NCI-H345 treated with DMSO at 0.1 percent for 48 hours (cell line): ENCODE data around the gene PTTG1IP.

Experiments used
- DNase-seq: peaks from one replicate; lab custom pipeline; 2025; ENCODE audit not compliant: unreplicated experiment; lab: John Stamatoyannopoulos, UW

PTTG1IP gene

DNA sequence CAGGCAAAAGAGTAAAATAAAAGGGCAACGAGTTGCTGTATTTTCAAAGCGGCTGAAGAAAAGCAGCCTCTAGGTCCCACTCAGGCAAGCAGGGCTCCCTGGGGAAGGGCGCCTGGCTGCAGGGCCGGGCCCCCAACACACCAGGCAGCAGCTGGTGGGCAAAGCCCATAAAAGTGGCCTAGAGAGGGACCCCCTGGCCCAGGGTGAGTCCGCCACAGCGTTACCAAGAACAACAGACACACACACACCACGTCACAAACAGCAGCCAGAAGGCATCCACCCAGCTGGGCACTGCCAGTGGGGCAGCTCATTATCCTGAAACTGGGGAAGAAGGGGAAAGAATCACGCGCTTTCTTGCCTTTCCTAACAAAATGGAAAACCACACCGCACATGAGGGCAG, 60.3 kb downstream of the PTTG1IP start:
- no peak for DNase-seq

DNA sequence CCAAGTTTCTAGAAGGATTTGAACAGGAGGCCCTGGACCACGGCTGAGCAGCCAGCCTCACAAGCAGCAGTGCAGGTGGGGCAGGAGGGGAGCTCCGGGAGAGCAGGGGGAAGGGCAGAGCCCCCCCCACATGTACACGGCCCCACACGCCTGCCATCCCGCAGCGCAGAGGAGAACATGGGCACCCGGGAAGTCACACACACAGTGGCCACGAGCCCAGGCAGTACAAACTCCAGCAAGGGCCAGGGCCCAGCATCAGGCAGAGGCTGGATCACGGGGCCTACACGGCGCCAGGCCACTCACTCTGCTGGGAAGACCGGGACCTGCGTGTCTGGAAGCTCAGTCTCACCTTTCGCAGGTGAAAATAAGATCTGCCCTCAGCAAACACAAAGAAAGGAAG, 60.9 kb downstream of the PTTG1IP start:
- no peak for DNase-seq

DNA sequence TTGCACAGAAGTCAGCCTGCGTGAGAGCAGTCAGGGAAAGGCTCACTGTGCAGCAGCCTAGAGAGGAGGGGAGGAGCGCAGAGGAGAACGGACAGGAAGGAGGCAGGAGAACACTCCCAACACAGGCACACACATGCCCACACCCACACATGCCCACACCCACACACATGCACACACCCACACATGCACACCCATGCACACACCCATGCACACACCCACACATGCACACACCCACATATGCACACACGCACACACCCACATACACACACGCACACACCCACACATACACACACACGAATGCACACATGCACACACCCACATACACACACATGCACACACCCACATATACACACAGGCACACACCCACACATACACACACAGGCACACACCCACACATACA, 62.7 kb downstream of the PTTG1IP start:
- DNase-seq = no peak

- DNase-seq = no peak
Observed at GRCh38 chr21:44805859-44806258, 67.6 kb downstream of the PTTG1IP start.

- DNase-seq = no peak
Observed at GRCh38 chr21:44805226-44805625, 68.3 kb downstream of the PTTG1IP start.

- no peak for DNase-seq
Observed at GRCh38 chr21:44804762-44805161, 68.7 kb downstream of the PTTG1IP start.

DNA sequence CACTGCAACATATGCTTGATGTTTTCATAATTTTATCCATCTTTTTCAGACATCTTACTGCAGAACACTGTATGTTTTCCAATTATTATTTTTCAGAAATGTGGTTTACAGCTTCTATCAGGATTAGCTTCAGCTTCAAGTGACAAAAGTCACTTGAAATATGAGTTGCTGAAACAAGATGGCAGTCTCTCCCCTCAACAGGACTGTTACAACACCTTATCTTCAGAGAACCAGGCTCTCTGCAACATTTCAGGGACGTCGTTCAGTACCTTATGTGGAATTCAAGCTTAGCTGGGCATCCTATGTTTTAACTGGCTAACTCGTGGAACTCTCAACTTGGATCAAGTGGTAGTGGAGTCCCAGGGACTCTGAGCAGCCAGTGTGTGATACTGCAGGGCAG, 69.8 kb downstream of the PTTG1IP start:
- DNase-seq = no peak

DNA sequence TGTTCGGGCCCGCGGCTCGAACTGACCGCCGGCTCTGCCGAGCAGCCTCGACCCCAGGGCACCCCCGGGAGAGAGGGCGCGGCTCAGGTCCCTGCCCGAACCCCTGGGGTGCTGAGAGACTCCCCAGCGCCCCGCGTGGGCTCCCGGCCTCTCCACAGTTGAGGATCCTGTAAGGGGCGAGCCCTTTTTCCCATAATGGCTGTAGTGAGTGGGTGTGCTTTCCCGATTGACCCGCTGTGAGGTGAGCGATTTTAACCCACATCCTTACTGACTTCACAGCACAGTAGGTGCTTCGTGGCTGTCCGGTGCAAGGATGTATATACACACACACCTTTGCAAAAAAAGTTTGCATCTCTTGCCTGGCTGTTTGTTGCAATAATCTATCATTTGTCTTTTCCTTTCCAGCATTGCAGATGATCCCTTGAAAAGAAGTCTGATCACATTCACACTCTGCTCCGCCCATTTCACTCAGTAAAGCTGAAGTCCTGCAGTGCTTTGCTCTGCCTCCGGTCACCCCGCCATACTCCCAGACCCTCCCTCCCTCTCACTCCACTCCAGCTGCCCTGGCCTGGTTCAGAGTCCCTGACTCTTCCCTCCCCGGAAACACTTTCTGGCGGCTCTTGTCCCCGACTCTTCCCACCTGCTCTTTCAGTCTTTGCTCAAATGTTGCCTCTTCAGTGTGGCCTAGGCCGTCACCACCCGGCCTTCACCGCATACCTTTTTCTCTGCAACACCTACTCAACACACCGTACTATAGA, 70.9 kb downstream of the PTTG1IP start:
- no peak for DNase-seq

DNA sequence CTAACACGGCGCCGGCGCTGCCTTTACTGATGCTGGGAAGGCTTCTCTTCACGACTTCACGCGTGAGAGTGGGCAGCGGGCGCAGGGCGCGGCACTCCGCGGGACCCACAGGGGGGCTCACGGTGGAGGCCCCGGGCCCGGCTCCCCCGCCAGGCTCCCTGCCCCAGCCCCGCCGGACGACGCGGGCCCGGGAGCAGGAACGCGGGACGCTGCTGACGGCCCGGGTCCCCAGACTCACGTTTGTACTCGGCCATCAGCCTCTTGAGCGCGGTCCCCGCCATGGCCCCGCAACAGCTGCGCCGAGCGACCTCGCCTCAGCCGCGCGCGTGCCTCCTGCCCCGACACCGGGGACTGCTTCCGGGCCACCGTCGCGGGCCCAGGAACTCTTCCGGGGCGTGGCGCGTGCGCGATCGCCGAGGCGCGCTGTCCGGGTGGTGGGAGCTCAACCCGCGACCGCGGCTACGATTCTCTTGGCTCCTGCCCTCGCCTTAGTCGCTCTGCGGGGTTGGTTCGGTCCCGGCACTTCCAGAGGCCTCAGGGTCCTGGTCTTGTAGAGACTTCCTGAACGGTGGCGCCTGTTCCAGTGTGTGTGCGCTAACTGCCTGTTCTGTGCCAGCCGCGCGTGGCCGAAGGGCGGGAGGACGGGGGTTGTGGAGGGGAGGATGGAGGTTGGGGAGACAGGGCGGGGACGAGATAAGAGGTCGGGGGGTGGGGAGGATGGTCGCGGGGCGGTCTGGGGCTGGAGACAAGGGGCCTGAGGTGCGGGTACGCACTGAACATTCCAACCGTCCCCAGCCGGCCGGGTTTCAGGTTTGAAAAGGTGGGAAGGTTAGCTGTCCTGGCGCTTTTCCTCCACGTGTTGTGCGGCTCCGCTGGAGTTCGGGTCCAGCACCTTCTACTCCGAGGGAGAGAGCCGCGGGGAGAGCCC, 71.8 kb downstream of the PTTG1IP start, which contains the start of gene UBE2G2:
UBE2G2 (minus strand) TSS at position 353 of the 928 bp plus-strand sequence; CDS start at position 281, 72 bp downstream.
- DNase-seq = peak; percentile 83

GRCh38 chr21:44800971-44801467, 72.5 kb downstream of the PTTG1IP start:
- no peak for DNase-seq

DNA sequence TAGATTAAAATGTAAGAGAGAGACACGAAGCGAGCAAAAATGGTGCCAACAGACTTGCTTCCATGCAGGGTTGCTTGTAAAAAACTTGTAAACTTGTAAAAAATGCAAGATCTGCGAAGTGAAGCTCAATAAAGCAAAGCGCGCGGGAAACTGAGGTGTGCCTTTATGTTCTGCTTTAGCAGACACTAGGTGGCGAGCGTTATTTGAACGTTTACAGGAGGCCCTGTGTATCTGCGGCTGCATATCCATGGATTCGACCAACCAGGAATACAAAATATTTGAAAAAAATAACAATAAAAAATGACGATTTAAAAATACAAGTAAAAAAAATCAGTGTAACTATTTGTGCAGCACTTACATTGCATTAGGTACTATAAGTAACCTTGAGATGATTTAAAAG, 73.4 kb downstream of the PTTG1IP start:
- DNase-seq = no peak

GRCh38 chr21:44799646-44800045, 73.8 kb downstream of the PTTG1IP start:
- DNase-seq = no peak
